Suprapubic skin (tissue), 4 donors: Measurements from ENCODE around the gene SAG. TPM values are rescaled to one million over a fixed set of nuclear protein-coding genes. Genes with fewer than 3 reads are reported as not detected.

ENCODE experiments used
- DNase-seq, 2 donors: peaks; one replicate each; pipeline ENCODE4 v3.0.0-alpha.2; 2019; ENCODE audit warnings: low spot score in 2 of 2
- H3K27ac ChIP-seq: fragments of 200-600 bp; sonication (generic); one replicate; pipeline ENCODE4 v1.5.1; 2019
- H3K27me3 ChIP-seq: fragments of 200-600 bp; sonication (generic); one replicate; pipeline ENCODE4 v1.5.1; 2019
- H3K36me3 ChIP-seq: fragments of 200-600 bp; sonication (generic); one replicate; pipeline ENCODE4 v1.5.1; 2019
- H3K4me1 ChIP-seq: fragments of 200-600 bp; sonication (generic); one replicate; pipeline ENCODE4 v1.5.1; 2019
- H3K4me3 ChIP-seq: fragments of 200-600 bp; sonication (generic); one replicate; pipeline ENCODE4 v1.5.1; 2019; ENCODE audit warnings: mild to moderate bottlenecking
- H3K9me3 ChIP-seq: fragments of 200-600 bp; sonication (generic); one replicate; pipeline ENCODE4 v1.5.1; 2019
- CTCF ChIP-seq, 2 donors: fragments of 200-600 bp in 1 of 2; fragments of 450-650 bp in 1 of 2; sonication (generic) in 1 of 2; IDR thresholded peaks; one replicate each; pipeline ENCODE4 v1.5.1; 2016 to 2019; ENCODE audit warnings: antibody characterized with exemption in 2 of 2, mild to moderate bottlenecking in 1 of 2, moderate library complexity in 1 of 2
- EP300 ChIP-seq: sonication (generic); formaldehyde crosslinking; IDR thresholded peaks from one replicate; pipeline ENCODE4 v1.6.1; 2017; ENCODE audit warnings: antibody characterized with exemption
- POLR2A ChIP-seq, 2 donors: fragments of 450-650 bp; IDR thresholded peaks; one replicate each; pipeline ENCODE4 v1.6.1; 2017; ENCODE audit warnings: antibody characterized with exemption in 2 of 2, mild to moderate bottlenecking in 2 of 2, moderate library complexity in 2 of 2
- POLR2AphosphoS5 ChIP-seq, 3 donors: sonication (generic); formaldehyde crosslinking; IDR thresholded peaks; one replicate each; pipeline ENCODE4 v1.6.1; 2017; ENCODE audit warnings: antibody characterized with exemption in 3 of 3
- WGBS: methylation state at CpG from one replicate; pipeline ENCODE4 v1.1.5; 2018; 5-methylcytosine and 5-hydroxymethylcytosine counted together
- total RNA-seq, 4 donors: library from RNA; depleted of rRNA; stranded (reverse); fragments of >200 nt; gene quantifications; one replicate each; pipeline ENCODE4 v1.1.0, GENCODE V29; 2016

The SAG gene
- total RNA-seq, 4 donors from 2014 or later = not detected

GRCh38 chr2:233262562-233262961 lies 45.1 kb upstream of the SAG start:
- H3K4me3 ChIP-seq = no peak overlapping the region
- TF ChIP-seq EP300 (no peak), POLR2AphosphoS5 (IDR thresholded peaks at IDR 0.05) (no peak), POLR2A (IDR thresholded peaks at IDR 0.05) (no peak), CTCF (IDR thresholded peaks at IDR 0.05) (no peak)
- WGBS = 89% methylated on average over 5 of the region's 5 CpGs
- H3K36me3 ChIP-seq = peaks cover 99% of the 10 kb centered on the region
- no peak for DNase-seq
- no peaks in the 10 kb centered on the region for H3K4me1 ChIP-seq
- H3K9me3 ChIP-seq = no peaks in the 10 kb centered on the region
- no peak overlapping the region for H3K27ac ChIP-seq
- H3K27me3 ChIP-seq = no peaks in the 10 kb centered on the region

GRCh38 chr2:233263045-233263570 lies 44.5 kb upstream of the SAG start:
- Histone ChIP-seq H3K4me3 (no peak overlapping the region), H3K27ac (no peak overlapping the region), H3K36me3 (peaks cover 100% of the 10 kb centered on the region), H3K4me1 (no peaks in the 10 kb centered on the region), H3K9me3 (no peaks in the 10 kb centered on the region), H3K27me3 (no peaks in the 10 kb centered on the region)
- no peak for DNase-seq
- TF ChIP-seq POLR2A (IDR thresholded peaks at IDR 0.05) = no peak
- TF ChIP-seq CTCF (IDR thresholded peaks at IDR 0.05) = no peak
- no peak for TF ChIP-seq EP300
- TF ChIP-seq POLR2AphosphoS5 (IDR thresholded peaks at IDR 0.05) = no peak
- 93% methylated on average over 6 of the region's 6 CpGs for WGBS

GRCh38 chr2:233264667-233265066 lies 42.9 kb upstream of the SAG start:
- no peak overlapping the region for H3K4me3 ChIP-seq
- no peak overlapping the region for H3K27ac ChIP-seq
- TF ChIP-seq CTCF (IDR thresholded peaks at IDR 0.05) = no peak
- TF ChIP-seq POLR2A (IDR thresholded peaks at IDR 0.05) = no peak
- no peak for TF ChIP-seq POLR2AphosphoS5 (IDR thresholded peaks at IDR 0.05)
- no peak for TF ChIP-seq EP300
- no peaks in the 10 kb centered on the region for H3K27me3 ChIP-seq
- 86% methylated on average over 8 of the region's 8 CpGs for WGBS
- no peak for DNase-seq
- H3K4me1 ChIP-seq = no peaks in the 10 kb centered on the region
- H3K36me3 ChIP-seq = peaks cover 90% of the 10 kb centered on the region
- H3K9me3 ChIP-seq = no peaks in the 10 kb centered on the region

GRCh38 chr2:233265899-233266431 lies 41.7 kb upstream of the SAG start:
- WGBS = 94% methylated on average over 10 of the region's 10 CpGs
- DNase-seq = no peak
- no peak overlapping the region for H3K4me3 ChIP-seq
- H3K36me3 ChIP-seq = peaks cover 80% of the 10 kb centered on the region
- H3K27me3 ChIP-seq = no peaks in the 10 kb centered on the region
- no peak overlapping the region for H3K27ac ChIP-seq
- H3K4me1 ChIP-seq = no peaks in the 10 kb centered on the region
- TF ChIP-seq POLR2AphosphoS5 (IDR thresholded peaks at IDR 0.05) = no peak
- no peak for TF ChIP-seq POLR2A (IDR thresholded peaks at IDR 0.05)
- TF ChIP-seq EP300 = no peak
- TF ChIP-seq CTCF (IDR thresholded peaks at IDR 0.05) = no peak
- no peaks in the 10 kb centered on the region for H3K9me3 ChIP-seq

- no peaks in the 10 kb centered on the region for H3K4me1 ChIP-seq
- H3K27ac ChIP-seq = no peak overlapping the region
- H3K4me3 ChIP-seq = no peak overlapping the region
- no peaks in the 10 kb centered on the region for H3K27me3 ChIP-seq
- H3K36me3 ChIP-seq = peaks cover 80% of the 10 kb centered on the region
- H3K9me3 ChIP-seq = no peaks in the 10 kb centered on the region
- WGBS = 94% methylated on average over 4 of the region's 4 CpGs
- no peak for DNase-seq
- TF ChIP-seq EP300 = no peak
- TF ChIP-seq POLR2A (IDR thresholded peaks at IDR 0.05) = no peak
- no peak for TF ChIP-seq CTCF (IDR thresholded peaks at IDR 0.05)
- TF ChIP-seq POLR2AphosphoS5 (IDR thresholded peaks at IDR 0.05) = no peak
These were observed 41.1 kb upstream of the SAG start for GRCh38 chr2:233266481-233266880.
